ENCODE measurements around the gene CATSPERE. TPM values are rescaled to one million over a fixed set of nuclear protein-coding genes. Genes with fewer than 3 reads are reported as not detected.

The CATSPERE gene
- total and polyA plus RNA-seq, 2 of the 8 experiments (the other 6 are each of a cell fraction or from before 2014, with no cell fraction given): 0.05 to 0.45 TPM

DNA sequence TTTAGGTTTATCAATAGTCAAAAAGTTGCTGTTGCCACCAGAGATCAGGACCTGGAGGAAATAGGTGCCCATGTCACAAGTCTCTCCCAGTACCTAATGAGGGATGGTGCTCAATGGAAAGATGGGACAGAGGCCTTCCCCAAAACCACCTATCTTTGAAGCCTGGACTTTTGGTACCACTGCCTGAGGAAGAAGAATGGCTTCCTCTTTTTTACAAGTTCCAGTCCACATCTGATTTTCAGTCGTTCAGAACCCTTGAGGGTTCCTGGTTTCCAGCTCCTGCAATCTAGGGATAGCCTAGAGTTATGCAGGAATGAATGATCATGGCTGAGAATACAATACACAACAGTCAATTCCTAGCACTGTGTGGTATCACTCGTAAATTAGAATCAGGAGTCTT is 5.7 kb downstream of the CATSPERE start (continued):
- TF ChIP-seq FOSL1 (IDR thresholded peaks at IDR 0.05; ENCODE audit: insufficient read depth, low read depth, low read length) (no peak), SIN3A (conservative IDR thresholded peaks at IDR 0.05 in 1 of 2, IDR thresholded peaks at IDR 0.05 in 1 of 2; ENCODE audit: low read depth in 1 of 2, low read length in 2 of 2) (no peak), KDM5A (IDR thresholded peaks at IDR 0.05; ENCODE audit: low read length) (no peak), TEAD4 (IDR thresholded peaks at IDR 0.05; ENCODE audit: low read depth, low read length) (no peak), GTF2F1 (IDR thresholded peaks at IDR 0.05; ENCODE audit: borderline replicate concordance, low read depth, low read length) (no peak)
